ENCODE measurements around the gene DHRSX. TPM values are rescaled to one million over a fixed set of nuclear protein-coding genes. Genes with fewer than 3 reads are reported as not detected.

The DHRSX gene
- total and polyA plus RNA-seq, 2 donors (not counting 1 experiment from before 2014, with no cell fraction given): 18.8 to 39.0 TPM

DNA sequence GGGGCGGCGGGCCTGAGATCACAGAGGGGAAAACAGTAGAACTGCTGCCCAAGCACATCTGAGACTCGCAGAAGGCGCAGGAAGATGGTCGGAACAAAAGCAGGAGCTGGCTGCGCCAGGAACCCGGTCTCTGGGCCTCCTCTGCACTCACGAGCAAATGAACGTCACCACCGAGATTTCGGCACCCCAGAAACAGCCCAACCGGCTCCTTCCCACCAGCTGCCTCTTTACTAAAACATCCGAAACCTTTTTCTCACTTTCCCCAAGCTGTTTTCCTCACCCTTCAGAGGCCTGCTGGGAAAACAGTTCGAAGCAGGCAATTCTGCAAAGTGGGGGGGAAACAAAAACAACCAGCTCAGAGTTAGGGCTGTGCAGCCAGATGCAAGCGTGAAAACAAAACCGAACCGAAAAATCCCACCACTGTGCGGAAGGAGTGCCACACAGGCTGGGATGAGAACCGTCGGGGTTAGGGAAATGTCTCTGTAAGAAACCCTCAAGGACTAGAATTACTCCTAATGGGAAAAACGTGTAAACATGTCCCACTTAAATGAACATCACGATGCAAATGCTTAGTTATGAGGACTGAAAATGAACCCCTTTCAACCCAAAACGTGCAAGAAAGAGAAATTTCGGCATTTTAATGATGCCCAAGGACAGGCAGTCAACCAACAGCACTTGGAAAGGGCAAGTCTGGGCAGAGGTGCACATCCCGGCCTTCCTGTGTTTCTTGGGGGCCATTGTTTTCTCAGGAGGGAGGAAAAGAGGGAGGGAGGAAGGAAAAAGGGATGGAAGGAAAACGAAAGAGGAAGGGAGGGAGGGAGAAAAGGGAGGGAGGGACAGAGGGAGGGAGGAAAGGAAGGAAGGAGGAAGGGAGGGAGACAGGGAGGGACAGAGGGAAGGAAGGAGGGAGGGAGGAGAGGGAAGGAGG, 15.8 kb downstream of the DHRSX start:
- peaks cover 2% of the 10 kb centered on the region for H3K9me3 Mint-ChIP-seq (ENCODE audit: insufficient read depth)
- H3K4me3 Mint-ChIP-seq: no peak overlapping the region
- Histone ChIP-seq H3K36me3 (replicated peaks in 1 of 2; ENCODE audit: control extremely low read depth in 1 of 2, control insufficient read depth in 1 of 2, extremely low read depth in 1 of 2, insufficient read depth in 2 of 2, low read length in 1 of 2) (peaks cover 3 to 39% of the 10 kb centered on the region in 2 experiments), H3K9ac (ENCODE audit: low read length) (no peak overlapping the region), H3K4me2 (replicated peaks; ENCODE audit: low read depth, low read length, poor library complexity, severe bottlenecking) (no peak overlapping the region), H2AFZ (ENCODE audit: insufficient read depth, low read depth, low read length, poor library complexity, severe bottlenecking) (no peak overlapping the region), H4K20me1 (ENCODE audit: control insufficient read depth, insufficient read depth, low read length, poor library complexity, severe bottlenecking) (peaks cover 29% of the 10 kb centered on the region), H3K9me3 (ENCODE audit: control extremely low read depth in 1 of 3, control insufficient read depth in 2 of 3, insufficient read depth in 1 of 3, low read length in 2 of 3) (peaks cover 0 to 6% (median under 1%) of the 10 kb centered on the region in 3 donors), H3K27me3 (replicated peaks in 1 of 4; ENCODE audit: control extremely low read depth in 1 of 4, control insufficient read depth in 3 of 4, insufficient read depth in 4 of 4, low read length in 3 of 4) (no peaks in the 10 kb centered on the region), H3K79me2 (ENCODE audit: control insufficient read depth, insufficient read depth, low read length) (peaks cover 41% of the 10 kb centered on the region), H3K4me1 (ENCODE audit: control insufficient read depth in 2 of 2, insufficient read depth in 2 of 2, low read length in 2 of 2) (no peaks in the 10 kb centered on the region), H3K27ac (ENCODE audit: low read length in 2 of 2) (no peak overlapping the region), H3K4me3 (ENCODE audit: control extremely low read depth in 1 of 5, extremely low read depth in 1 of 5, insufficient read depth in 1 of 5, low read depth in 2 of 5, low read length in 4 of 5) (no peak overlapping the region)
- DNase-seq (no peak), ATAC-seq (ENCODE audit: low read depth) (no peak)
- TF ChIP-seq, protein P1, sequence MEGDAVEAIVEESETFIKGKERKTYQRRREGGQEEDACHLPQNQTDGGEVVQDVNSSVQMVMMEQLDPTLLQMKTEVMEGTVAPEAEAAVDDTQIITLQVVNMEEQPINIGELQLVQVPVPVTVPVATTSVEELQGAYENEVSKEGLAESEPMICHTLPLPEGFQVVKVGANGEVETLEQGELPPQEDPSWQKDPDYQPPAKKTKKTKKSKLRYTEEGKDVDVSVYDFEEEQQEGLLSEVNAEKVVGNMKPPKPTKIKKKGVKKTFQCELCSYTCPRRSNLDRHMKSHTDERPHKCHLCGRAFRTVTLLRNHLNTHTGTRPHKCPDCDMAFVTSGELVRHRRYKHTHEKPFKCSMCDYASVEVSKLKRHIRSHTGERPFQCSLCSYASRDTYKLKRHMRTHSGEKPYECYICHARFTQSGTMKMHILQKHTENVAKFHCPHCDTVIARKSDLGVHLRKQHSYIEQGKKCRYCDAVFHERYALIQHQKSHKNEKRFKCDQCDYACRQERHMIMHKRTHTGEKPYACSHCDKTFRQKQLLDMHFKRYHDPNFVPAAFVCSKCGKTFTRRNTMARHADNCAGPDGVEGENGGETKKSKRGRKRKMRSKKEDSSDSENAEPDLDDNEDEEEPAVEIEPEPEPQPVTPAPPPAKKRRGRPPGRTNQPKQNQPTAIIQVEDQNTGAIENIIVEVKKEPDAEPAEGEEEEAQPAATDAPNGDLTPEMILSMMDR (IDR thresholded peaks at IDR 0.05): no peak
- TF ChIP-seq EZH2 (IDR thresholded peaks at IDR 0.05; ENCODE audit: borderline replicate concordance, insufficient read depth, low read depth, low read length, poor library complexity, severe bottlenecking): no peak
- CTCF ChIA-PET: no interaction called here
- no peaks in the 10 kb centered on the region for H3K4me1 Mint-ChIP-seq
- H3K27ac Mint-ChIP-seq: no peak overlapping the region
- no peaks in the 10 kb centered on the region for H3K27me3 Mint-ChIP-seq
- POLR2A ChIA-PET: no interaction called here
- 96% methylated on average over 22 of the region's 26 CpGs for WGBS (ENCODE audit: insufficient coverage)
- intact Hi-C loops (cut with micrococcal nuclease): no loop called here

DNA sequence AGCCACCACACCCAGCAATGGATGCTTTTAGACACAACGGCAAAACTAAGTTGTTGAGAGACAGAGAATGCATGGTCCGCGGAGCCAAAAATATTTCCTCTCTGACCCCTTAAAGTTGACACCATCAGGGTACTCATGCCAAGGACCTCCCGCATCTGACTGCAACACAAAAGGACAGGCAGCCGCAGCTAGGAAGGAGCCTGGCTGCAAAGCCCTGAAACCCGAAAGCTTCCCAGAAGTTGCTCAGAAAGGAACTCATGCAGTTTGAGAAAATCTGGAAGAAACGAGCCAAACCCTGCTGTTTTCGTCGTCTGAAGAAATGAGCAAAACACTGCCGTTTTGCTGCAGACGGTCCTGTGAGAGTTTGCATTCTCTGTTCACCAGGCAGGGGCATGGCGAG, 16.5 kb downstream of the DHRSX start:
- H3K4me2 ChIP-seq (replicated peaks; ENCODE audit: low read depth, low read length, poor library complexity, severe bottlenecking): no peak overlapping the region
- H3K27ac Mint-ChIP-seq: no peak overlapping the region
- H2AFZ ChIP-seq (ENCODE audit: insufficient read depth, low read depth, low read length, poor library complexity, severe bottlenecking): no peak overlapping the region
- H3K36me3 ChIP-seq (replicated peaks in 1 of 2; ENCODE audit: control extremely low read depth in 1 of 2, control insufficient read depth in 1 of 2, extremely low read depth in 1 of 2, insufficient read depth in 2 of 2, low read length in 1 of 2): peaks cover 1 to 32% of the 10 kb centered on the region in 2 experiments
- H3K4me3 ChIP-seq (ENCODE audit: control extremely low read depth in 1 of 5, extremely low read depth in 1 of 5, insufficient read depth in 1 of 5, low read depth in 2 of 5, low read length in 4 of 5): no peak overlapping the region
- H3K27me3 ChIP-seq (replicated peaks in 1 of 4; ENCODE audit: control extremely low read depth in 1 of 4, control insufficient read depth in 3 of 4, insufficient read depth in 4 of 4, low read length in 3 of 4): no peaks in the 10 kb centered on the region
- intact Hi-C loops (cut with micrococcal nuclease): no loop called here
- no peaks in the 10 kb centered on the region for H3K4me1 Mint-ChIP-seq
- H3K27ac ChIP-seq (ENCODE audit: low read length in 2 of 2): no peak overlapping the region
- 93% methylated on average over 12 of the region's 12 CpGs for WGBS (ENCODE audit: insufficient coverage)
- H3K9ac ChIP-seq (ENCODE audit: low read length): no peak overlapping the region
- peaks cover 0 to 11% (median 4%) of the 10 kb centered on the region in 3 donors for H3K9me3 ChIP-seq (ENCODE audit: control extremely low read depth in 1 of 3, control insufficient read depth in 2 of 3, insufficient read depth in 1 of 3, low read length in 2 of 3)
- ATAC-seq (ENCODE audit: low read depth): no peak
- H4K20me1 ChIP-seq (ENCODE audit: control insufficient read depth, insufficient read depth, low read length, poor library complexity, severe bottlenecking): peaks cover 36% of the 10 kb centered on the region
- ChIA-PET POLR2A (no interaction called here), CTCF (no interaction called here)
- peaks cover 44% of the 10 kb centered on the region for H3K79me2 ChIP-seq (ENCODE audit: control insufficient read depth, insufficient read depth, low read length)
- no peak for DNase-seq
- peaks cover 3% of the 10 kb centered on the region for H3K9me3 Mint-ChIP-seq (ENCODE audit: insufficient read depth)
- no peaks in the 10 kb centered on the region for H3K27me3 Mint-ChIP-seq
- TF ChIP-seq, protein P1 (IDR thresholded peaks at IDR 0.05): no peak
- TF ChIP-seq EZH2 (IDR thresholded peaks at IDR 0.05; ENCODE audit: borderline replicate concordance, insufficient read depth, low read depth, low read length, poor library complexity, severe bottlenecking): no peak
- H3K4me1 ChIP-seq (ENCODE audit: control insufficient read depth in 2 of 2, insufficient read depth in 2 of 2, low read length in 2 of 2): no peaks in the 10 kb centered on the region
- no peak overlapping the region for H3K4me3 Mint-ChIP-seq
